MCF 10A (cell line): ENCODE data around the gene ST8SIA4. TPM values are rescaled to one million over a fixed set of nuclear protein-coding genes. Genes with fewer than 3 reads are reported as not detected.
A peak's percentile ranks its signal among the peaks of the same experiment; 100 is the strongest.

Source experiments
- BruUV-seq: library from RNA; stranded (reverse); fragments of 400-500 nt; replicated peaks from 2 replicates; lab custom pipeline; 2021; lab: Mats Ljungman, UMichigan
- CTCF ChIA-PET: fragments of 300-600 bp; sonication (Branson Sonifier 250); formaldehyde crosslinking; extraction: SDS; loops from one replicate; lab custom pipeline; 2021; ENCODE audit warnings: antibody characterized with exemption, inconsistent platforms; lab: Yijun Ruan, JAX
- POLR2A ChIA-PET: fragments of 300-600, 350-650 bp; sonication (Branson Sonifier 250); formaldehyde crosslinking; extraction: SDS; loops from one replicate; lab custom pipeline; 2020; ENCODE audit warnings: antibody characterized with exemption, inconsistent platforms; lab: Yijun Ruan, JAX
- DNase-seq: peaks from one replicate; pipeline ENCODE4 v3.0.0-alpha.2; 2018; ENCODE audit not compliant: unreplicated experiment
- H3K27ac Mint-ChIP-seq: one replicate; pipeline ENCODE4 v1.8.0; 2022; ENCODE audit warnings: mild to moderate bottlenecking, low read depth, mixed read lengths; ENCODE audit not compliant: unreplicated experiment
- H3K27me3 Mint-ChIP-seq: one replicate; pipeline ENCODE4 v1.8.0; 2022; ENCODE audit warnings: mixed read lengths; ENCODE audit not compliant: insufficient read depth, unreplicated experiment
- H3K36me3 Mint-ChIP-seq: one replicate; pipeline ENCODE4 v1.8.0; 2022; ENCODE audit warnings: mild to moderate bottlenecking, moderate library complexity, mixed read lengths; ENCODE audit not compliant: insufficient read depth, unreplicated experiment
- H3K4me1 Mint-ChIP-seq: one replicate; pipeline ENCODE4 v1.8.0; 2022; ENCODE audit warnings: mixed read lengths; ENCODE audit not compliant: insufficient read depth, unreplicated experiment
- H3K4me3 Mint-ChIP-seq: one replicate; pipeline ENCODE4 v1.8.0; 2022; ENCODE audit warnings: mild to moderate bottlenecking, moderate library complexity, mixed read lengths; ENCODE audit not compliant: unreplicated experiment
- H3K9me3 Mint-ChIP-seq: one replicate; pipeline ENCODE4 v1.8.0; 2022; ENCODE audit warnings: mixed read lengths; ENCODE audit not compliant: unreplicated experiment
- CTCF ChIP-seq: fragments of 200-600 bp; IDR thresholded peaks from one replicate; pipeline ENCODE4 v1.8.0; 2022; ENCODE audit warnings: antibody characterized with exemption, mild to moderate bottlenecking; ENCODE audit not compliant: unreplicated experiment
- intact Hi-C: fragments of 100-400 bp; cut with micrococcal nuclease; formaldehyde crosslinking; loops from 2 replicates; pipeline ENCODE4 v1.14.1; 2022
- total RNA-seq: library from RNA; stranded (reverse); gene quantifications from 2 replicates; pipeline ENCODE4 v1.2.3, GENCODE V29; 2022

ST8SIA4 gene
- total RNA-seq, 1 experiment from 2014 or later, result 0.26 TPM

- no peak for TF ChIP-seq CTCF
- no peak for DNase-seq
- Mint-ChIP-seq H3K36me3 (no peaks in the 10 kb centered on the region), H3K27ac (peak overlapping the region; percentile 85), H3K4me1 (peaks cover 7% of the 10 kb centered on the region), H3K4me3 (peak overlapping the region; percentile 47), H3K9me3 (no peaks in the 10 kb centered on the region), H3K27me3 (no peaks in the 10 kb centered on the region)
- ChIA-PET CTCF (no interaction called here), POLR2A (interaction anchor here (1.0 to 1.9 kb wide), 2 partner anchors 10 to 13 kb away, joined by 4 to 7 read pairs; partner anchors contain the start of gene ST8SIA4)
- intact Hi-C loops, result no loop called here
- no TSS peak for BruUV-seq
Measured at GRCh38 chr5:100889896-100890295, 13.2 kb downstream of the ST8SIA4 start.

- peak overlapping the region; percentile 85 for H3K27ac Mint-ChIP-seq
- H3K4me3 Mint-ChIP-seq, result no peak overlapping the region
- ChIA-PET POLR2A (interaction anchor here (0.7 to 1.9 kb wide), 2 partner anchors 11 to 264 kb away, joined by 3 to 4 read pairs; no protein-coding TSS in a partner anchor), CTCF (no interaction called here)
- H3K4me1 Mint-ChIP-seq, result peaks cover 7% of the 10 kb centered on the region
- no TSS peak for BruUV-seq
- no peak for DNase-seq
- intact Hi-C loops, result no loop called here
- no peaks in the 10 kb centered on the region for H3K36me3 Mint-ChIP-seq
- TF ChIP-seq CTCF, result no peak
- H3K9me3 Mint-ChIP-seq, result no peaks in the 10 kb centered on the region
- no peaks in the 10 kb centered on the region for H3K27me3 Mint-ChIP-seq
Measured at GRCh38 chr5:100889165-100889743, 13.8 kb downstream of the ST8SIA4 start.

GRCh38 chr5:100877274-100877673 lies 25.8 kb downstream of the ST8SIA4 start:
- CTCF ChIA-PET, result interaction anchor here (0.5 kb wide), 1 partner anchor 59 kb away, joined by 3 read pairs; no protein-coding TSS in a partner anchor
- TF ChIP-seq CTCF, result no peak
- Mint-ChIP-seq H3K4me3 (no peak overlapping the region), H3K27me3 (no peaks in the 10 kb centered on the region), H3K36me3 (no peaks in the 10 kb centered on the region), H3K4me1 (no peaks in the 10 kb centered on the region), H3K27ac (no peak overlapping the region), H3K9me3 (no peaks in the 10 kb centered on the region)
- DNase-seq, result no peak
- BruUV-seq, result no TSS peak
- POLR2A ChIA-PET, result interaction anchor here (0.7 kb wide), 1 partner anchor 39 kb away, joined by 3 read pairs; no protein-coding TSS in a partner anchor
- intact Hi-C loops, result no loop called here

GRCh38 chr5:100872408-100873190 lies 30.5 kb downstream of the ST8SIA4 start:
- TF ChIP-seq CTCF, result no peak
- ChIA-PET POLR2A (no interaction called here), CTCF (no interaction called here)
- Mint-ChIP-seq H3K9me3 (no peaks in the 10 kb centered on the region), H3K36me3 (no peaks in the 10 kb centered on the region), H3K4me1 (no peaks in the 10 kb centered on the region), H3K4me3 (no peak overlapping the region), H3K27me3 (no peaks in the 10 kb centered on the region), H3K27ac (no peak overlapping the region)
- BruUV-seq, result no TSS peak
- DNase-seq, result no peak
- intact Hi-C loops, result no loop called here
